ENCODE measurements around the gene RPL10L. TPM values are rescaled to one million over a fixed set of nuclear protein-coding genes. Genes with fewer than 3 reads are reported as not detected.

The RPL10L gene
- total RNA-seq (ENCODE audit: low replicate concordance): not detected in 2 replicates

DNA sequence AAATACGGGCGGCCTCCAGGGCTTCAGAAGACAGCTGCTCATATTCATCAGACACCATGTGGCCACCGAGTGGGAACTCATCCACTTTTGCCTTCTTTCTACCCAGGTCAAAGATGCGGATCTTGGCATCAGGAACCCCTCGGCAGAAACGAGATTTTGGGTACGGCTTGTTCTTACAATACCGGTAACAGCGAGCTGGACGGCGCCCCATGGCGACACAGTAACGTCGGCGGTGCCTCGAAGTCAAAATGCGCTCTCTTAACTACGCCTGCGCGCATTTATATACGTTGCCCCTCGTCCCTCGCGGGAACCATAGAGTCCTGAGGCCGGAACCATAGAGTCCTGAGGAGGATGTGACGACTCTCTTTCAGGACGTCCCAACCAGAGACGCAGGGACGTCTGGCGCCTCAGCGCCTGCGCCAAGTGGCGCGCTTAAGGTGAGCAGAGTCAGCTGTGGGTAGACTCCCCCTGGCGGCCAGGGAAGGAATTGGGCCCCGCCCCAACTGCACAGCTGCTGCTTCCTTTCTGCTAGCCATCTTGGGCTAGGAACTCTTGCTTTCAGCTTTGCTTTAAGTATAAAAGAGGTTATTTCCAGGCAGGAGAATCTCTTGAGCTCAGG, at the start of gene RPL10L:
Gene RPL10L, minus strand, starts transcription at position 256 of the 619 bp plus-strand sequence. Its CDS starts 45 bp downstream, at position 211.

